Astrocyte (in vitro differentiated cells and primary cell): ENCODE measurements around the gene GATB.

Experiments
- EZH2 ChIP-seq: IDR thresholded peaks from 2 replicates; pipeline ENCODE4 v1.6.1; 2012; ENCODE audit warnings: mild to moderate bottlenecking, low read length, inconsistent platforms; ENCODE audit not compliant: insufficient read depth
- TF ChIP-seq, protein P1 (sequence below): IDR thresholded peaks from 2 replicates; pipeline ENCODE4 v1.5.1; 2011; ENCODE audit warnings: low read depth, mild to moderate bottlenecking, inconsistent platforms, low read length, moderate library complexity; ENCODE audit not compliant: insufficient read depth

DNA sequence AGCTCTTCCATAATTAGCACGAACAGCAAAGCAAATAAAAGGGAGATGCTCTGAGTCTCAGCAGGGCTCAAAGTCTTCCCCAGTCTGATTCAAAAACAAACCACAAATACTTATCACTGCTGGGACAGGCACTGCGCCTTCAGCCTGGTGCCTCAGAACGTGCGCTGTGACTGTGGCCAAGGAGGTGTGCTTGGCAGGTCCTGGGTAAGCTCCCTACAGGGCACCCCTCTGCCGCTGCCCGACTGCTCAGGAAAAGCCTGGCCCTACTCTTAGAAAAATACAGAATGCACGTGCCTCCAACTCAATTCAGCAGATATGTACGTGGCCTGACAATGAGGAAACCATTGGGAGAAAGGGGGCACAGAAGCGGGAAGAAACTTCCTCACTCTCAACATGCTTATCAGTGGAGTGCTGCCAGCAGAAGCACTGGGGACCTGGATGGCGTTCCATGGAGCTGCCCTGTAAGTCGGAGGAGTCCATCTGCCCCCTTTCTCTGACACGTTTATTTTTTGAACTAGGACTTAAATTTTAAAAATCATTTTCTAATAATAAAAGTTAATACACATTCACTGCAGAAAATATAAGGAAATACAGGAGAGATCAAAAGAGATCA lies 86.8 kb downstream of the GATB start:
- TF ChIP-seq, protein P1, sequence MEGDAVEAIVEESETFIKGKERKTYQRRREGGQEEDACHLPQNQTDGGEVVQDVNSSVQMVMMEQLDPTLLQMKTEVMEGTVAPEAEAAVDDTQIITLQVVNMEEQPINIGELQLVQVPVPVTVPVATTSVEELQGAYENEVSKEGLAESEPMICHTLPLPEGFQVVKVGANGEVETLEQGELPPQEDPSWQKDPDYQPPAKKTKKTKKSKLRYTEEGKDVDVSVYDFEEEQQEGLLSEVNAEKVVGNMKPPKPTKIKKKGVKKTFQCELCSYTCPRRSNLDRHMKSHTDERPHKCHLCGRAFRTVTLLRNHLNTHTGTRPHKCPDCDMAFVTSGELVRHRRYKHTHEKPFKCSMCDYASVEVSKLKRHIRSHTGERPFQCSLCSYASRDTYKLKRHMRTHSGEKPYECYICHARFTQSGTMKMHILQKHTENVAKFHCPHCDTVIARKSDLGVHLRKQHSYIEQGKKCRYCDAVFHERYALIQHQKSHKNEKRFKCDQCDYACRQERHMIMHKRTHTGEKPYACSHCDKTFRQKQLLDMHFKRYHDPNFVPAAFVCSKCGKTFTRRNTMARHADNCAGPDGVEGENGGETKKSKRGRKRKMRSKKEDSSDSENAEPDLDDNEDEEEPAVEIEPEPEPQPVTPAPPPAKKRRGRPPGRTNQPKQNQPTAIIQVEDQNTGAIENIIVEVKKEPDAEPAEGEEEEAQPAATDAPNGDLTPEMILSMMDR = no peak
- TF ChIP-seq EZH2 = no peak
